HepG2 (cell line): ENCODE measurements around the gene SLC29A2. TPM values are rescaled to one million over a fixed set of nuclear protein-coding genes. Genes with fewer than 3 reads are reported as not detected.

Experiments used
- DZIP1 ChIP-seq: sonication (generic); formaldehyde crosslinking; IDR thresholded peaks from 2 replicates; pipeline ENCODE4 v1.5.0; 2020; ENCODE audit warnings: mild to moderate bottlenecking, missing genetic modification reagents
- HIC2 ChIP-seq: sonication (generic); formaldehyde crosslinking; IDR thresholded peaks from 2 replicates; pipeline ENCODE4 v1.9.0; 2022; ENCODE audit warnings: low read depth, missing genetic modification reagents
- SNRNP70 ChIP-seq: fragments of 200-400 bp; formaldehyde crosslinking; IDR thresholded peaks from 2 replicates; pipeline ENCODE4 v1.6.1; 2017; ENCODE audit warnings: mild to moderate bottlenecking, low read depth, low read length, moderate library complexity
- U2AF2 ChIP-seq: fragments of 200-400 bp; formaldehyde crosslinking; IDR thresholded peaks from 2 replicates; pipeline ENCODE4 v1.6.1; 2017; ENCODE audit warnings: low read depth, mild to moderate bottlenecking, low read length
- ZBTB44 ChIP-seq: sonication (generic); formaldehyde crosslinking; IDR thresholded peaks from 2 replicates; pipeline ENCODE4 v1.4.0; 2020; ENCODE audit warnings: missing genetic modification reagents
- ZFP62 ChIP-seq: sonication (generic); formaldehyde crosslinking; IDR thresholded peaks from 2 replicates; pipeline ENCODE4 v1.4.0; 2020; ENCODE audit warnings: missing genetic modification reagents
- ZMAT5 ChIP-seq: sonication (generic); formaldehyde crosslinking; IDR thresholded peaks from 2 replicates; pipeline ENCODE4 v1.5.0; 2020; ENCODE audit warnings: mild to moderate bottlenecking, low read depth, missing genetic modification reagents, borderline replicate concordance
- ZNF230 ChIP-seq: sonication (generic); formaldehyde crosslinking; IDR thresholded peaks from 2 replicates; pipeline ENCODE4 v1.4.0; 2020; ENCODE audit warnings: mild to moderate bottlenecking, missing genetic modification reagents
- ZNF326 ChIP-seq: sonication (generic); formaldehyde crosslinking; IDR thresholded peaks from 2 replicates; pipeline ENCODE4 v1.4.0; 2020; ENCODE audit warnings: missing genetic modification reagents, borderline replicate concordance
- ZNF354B ChIP-seq: sonication (generic); formaldehyde crosslinking; IDR thresholded peaks from 2 replicates; pipeline ENCODE4 v1.8.0; 2022; ENCODE audit warnings: mild to moderate bottlenecking, missing genetic modification reagents
- ZNF512 ChIP-seq: sonication (generic); formaldehyde crosslinking; IDR thresholded peaks from 2 replicates; pipeline ENCODE4 v1.4.0; 2020; ENCODE audit warnings: mild to moderate bottlenecking, missing genetic modification reagents
- ZNF737 ChIP-seq: sonication (generic); formaldehyde crosslinking; IDR thresholded peaks from 2 replicates; pipeline ENCODE4 v1.5.0; 2020; ENCODE audit warnings: missing genetic modification reagents, mild to moderate bottlenecking, borderline replicate concordance
- polyA plus RNA-seq, 8 experiments: library from polyadenylated mRNA; depleted of rRNA in 3 of 8; stranded (reverse) in 7 of 8; unstranded in 1 of 8; fragments of >200 nt; fragmentation: Illumina TruSeq in 4 of 8; extraction: Trizol in 4 of 8; gene quantifications; 2 replicates each; pipeline versions ENCODE4 v1.2.1 to v1.2.3, GENCODE V29; 2011 to 2016; ENCODE audit warnings: low read depth in 4 of 8, missing spikeins in 1 of 8, mixed read lengths in 1 of 8; ENCODE audit not compliant: insufficient read depth in 1 of 8
- total RNA-seq, 5 experiments: library from RNA; depleted of rRNA; stranded (reverse); fragments of >200 nt; fragmentation: Illumina TruSeq; extraction: Trizol; gene quantifications; 2 replicates each; pipeline ENCODE4 v1.2.3, GENCODE V29; 2016; ENCODE audit warnings: low read depth in 1 of 5
- TF ChIP-seq, protein P1 (sequence below): sonication (generic); formaldehyde crosslinking; IDR thresholded peaks from 2 replicates; pipeline ENCODE4 v1.5.1; 2020; ENCODE audit warnings: mild to moderate bottlenecking, missing genetic modification reagents, moderate library complexity
- TF ChIP-seq, protein P2 (sequence below): IDR thresholded peaks from 2 replicates; pipeline ENCODE4 v1.6.1; 2012; ENCODE audit warnings: inconsistent platforms

The SLC29A2 gene
- total and polyA plus RNA-seq, 2 of the 13 experiments (the other 11 are each of a cell fraction or from before 2014, with no cell fraction given): 0.63 to 0.66 TPM

DNA sequence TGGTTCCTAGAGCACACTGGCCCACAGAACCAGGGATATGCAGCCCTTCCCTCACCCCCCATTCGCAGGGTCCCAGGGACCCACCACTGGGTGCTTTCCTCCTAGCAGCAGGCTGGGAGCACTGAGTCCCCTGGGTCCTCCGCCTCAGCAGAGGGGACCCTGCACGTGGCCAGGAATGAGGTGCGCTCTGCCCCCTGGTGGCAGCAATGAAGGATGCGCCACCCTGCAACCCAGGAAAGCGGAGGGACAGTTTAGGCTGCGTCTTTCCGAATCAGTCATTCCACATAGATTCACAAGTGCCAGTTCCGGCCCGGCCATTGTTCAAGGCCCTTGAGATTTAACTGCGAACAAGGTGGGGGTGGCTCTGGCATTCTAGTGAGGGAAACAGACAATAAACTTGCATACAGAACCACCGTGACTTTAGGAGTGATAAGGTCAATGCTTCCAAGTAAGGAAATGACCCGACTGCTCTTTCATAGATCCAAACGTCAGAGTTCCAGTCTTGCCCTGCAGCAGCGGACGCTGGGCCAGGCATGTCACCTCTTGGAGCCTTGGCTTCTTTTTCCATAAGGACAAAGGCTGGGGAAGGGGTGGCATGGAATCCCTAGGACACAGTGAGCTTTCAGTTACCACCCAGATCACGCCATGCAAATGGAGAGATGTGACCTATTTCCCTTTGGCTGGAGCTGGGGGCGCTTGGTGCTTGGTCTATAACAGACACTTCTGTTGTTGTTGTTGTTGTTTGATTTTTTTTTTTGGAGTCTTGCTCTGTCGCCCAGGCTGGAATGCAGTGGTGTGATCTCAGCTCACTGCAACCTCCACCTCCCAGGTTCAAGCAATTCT is 43.0 kb downstream of the SLC29A2 start (continued):
- TF ChIP-seq ZNF230 (CRISPR knock-in tag) (no peak), SNRNP70 (no peak), U2AF2 (no peak), ZNF354B (CRISPR knock-in tag) (no peak), ZBTB44 (CRISPR knock-in tag) (0 out of 2 replicates have a peak, but pooled peaks have one; percentile 26), HIC2 (CRISPR knock-in tag) (peak; percentile 17; the same call in 1 of the 2 replicates), ZNF512 (CRISPR knock-in tag) (no peak), ZMAT5 (CRISPR knock-in tag) (no peak), ZNF326 (CRISPR knock-in tag) (no peak), ZNF737 (no peak), DZIP1 (CRISPR knock-in tag) (0 out of 2 replicates have a peak, but pooled peaks have one; percentile 54), ZFP62 (CRISPR knock-in tag) (no peak)
- TF ChIP-seq, protein P1, sequence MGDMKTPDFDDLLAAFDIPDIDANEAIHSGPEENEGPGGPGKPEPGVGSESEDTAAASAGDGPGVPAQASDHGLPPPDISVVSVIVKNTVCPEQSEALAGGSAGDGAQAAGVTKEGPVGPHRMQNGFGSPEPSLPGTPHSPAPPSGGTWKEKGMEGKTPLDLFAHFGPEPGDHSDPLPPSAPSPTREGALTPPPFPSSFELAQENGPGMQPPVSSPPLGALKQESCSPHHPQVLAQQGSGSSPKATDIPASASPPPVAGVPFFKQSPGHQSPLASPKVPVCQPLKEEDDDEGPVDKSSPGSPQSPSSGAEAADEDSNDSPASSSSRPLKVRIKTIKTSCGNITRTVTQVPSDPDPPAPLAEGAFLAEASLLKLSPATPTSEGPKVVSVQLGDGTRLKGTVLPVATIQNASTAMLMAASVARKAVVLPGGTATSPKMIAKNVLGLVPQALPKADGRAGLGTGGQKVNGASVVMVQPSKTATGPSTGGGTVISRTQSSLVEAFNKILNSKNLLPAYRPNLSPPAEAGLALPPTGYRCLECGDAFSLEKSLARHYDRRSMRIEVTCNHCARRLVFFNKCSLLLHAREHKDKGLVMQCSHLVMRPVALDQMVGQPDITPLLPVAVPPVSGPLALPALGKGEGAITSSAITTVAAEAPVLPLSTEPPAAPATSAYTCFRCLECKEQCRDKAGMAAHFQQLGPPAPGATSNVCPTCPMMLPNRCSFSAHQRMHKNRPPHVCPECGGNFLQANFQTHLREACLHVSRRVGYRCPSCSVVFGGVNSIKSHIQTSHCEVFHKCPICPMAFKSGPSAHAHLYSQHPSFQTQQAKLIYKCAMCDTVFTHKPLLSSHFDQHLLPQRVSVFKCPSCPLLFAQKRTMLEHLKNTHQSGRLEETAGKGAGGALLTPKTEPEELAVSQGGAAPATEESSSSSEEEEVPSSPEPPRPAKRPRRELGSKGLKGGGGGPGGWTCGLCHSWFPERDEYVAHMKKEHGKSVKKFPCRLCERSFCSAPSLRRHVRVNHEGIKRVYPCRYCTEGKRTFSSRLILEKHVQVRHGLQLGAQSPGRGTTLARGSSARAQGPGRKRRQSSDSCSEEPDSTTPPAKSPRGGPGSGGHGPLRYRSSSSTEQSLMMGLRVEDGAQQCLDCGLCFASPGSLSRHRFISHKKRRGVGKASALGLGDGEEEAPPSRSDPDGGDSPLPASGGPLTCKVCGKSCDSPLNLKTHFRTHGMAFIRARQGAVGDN: peak; percentile 94
- TF ChIP-seq, protein P2, sequence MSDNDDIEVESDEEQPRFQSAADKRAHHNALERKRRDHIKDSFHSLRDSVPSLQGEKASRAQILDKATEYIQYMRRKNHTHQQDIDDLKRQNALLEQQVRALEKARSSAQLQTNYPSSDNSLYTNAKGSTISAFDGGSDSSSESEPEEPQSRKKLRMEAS: peak; percentile 99
